Measurements from ENCODE around the gene CCDC18. TPM values are rescaled to one million over a fixed set of nuclear protein-coding genes. Genes with fewer than 3 reads are reported as not detected.

Gene CCDC18
- total RNA-seq, 6 experiments from 2014 or later: 6.2 to 13.7 (median 12.9) TPM

GRCh38 chr1:93196591-93196990 is 16.1 kb downstream of the CCDC18 start:
- H3K27ac Mint-ChIP-seq: no peak overlapping the region
- TF ChIP-seq, protein P1, sequence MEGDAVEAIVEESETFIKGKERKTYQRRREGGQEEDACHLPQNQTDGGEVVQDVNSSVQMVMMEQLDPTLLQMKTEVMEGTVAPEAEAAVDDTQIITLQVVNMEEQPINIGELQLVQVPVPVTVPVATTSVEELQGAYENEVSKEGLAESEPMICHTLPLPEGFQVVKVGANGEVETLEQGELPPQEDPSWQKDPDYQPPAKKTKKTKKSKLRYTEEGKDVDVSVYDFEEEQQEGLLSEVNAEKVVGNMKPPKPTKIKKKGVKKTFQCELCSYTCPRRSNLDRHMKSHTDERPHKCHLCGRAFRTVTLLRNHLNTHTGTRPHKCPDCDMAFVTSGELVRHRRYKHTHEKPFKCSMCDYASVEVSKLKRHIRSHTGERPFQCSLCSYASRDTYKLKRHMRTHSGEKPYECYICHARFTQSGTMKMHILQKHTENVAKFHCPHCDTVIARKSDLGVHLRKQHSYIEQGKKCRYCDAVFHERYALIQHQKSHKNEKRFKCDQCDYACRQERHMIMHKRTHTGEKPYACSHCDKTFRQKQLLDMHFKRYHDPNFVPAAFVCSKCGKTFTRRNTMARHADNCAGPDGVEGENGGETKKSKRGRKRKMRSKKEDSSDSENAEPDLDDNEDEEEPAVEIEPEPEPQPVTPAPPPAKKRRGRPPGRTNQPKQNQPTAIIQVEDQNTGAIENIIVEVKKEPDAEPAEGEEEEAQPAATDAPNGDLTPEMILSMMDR (IDR thresholded peaks at IDR 0.05): no peak
- no peak overlapping the region for H3K4me3 Mint-ChIP-seq
- no peaks in the 10 kb centered on the region for H3K9me3 Mint-ChIP-seq
- H3K27me3 Mint-ChIP-seq (ENCODE audit: insufficient read depth): no peaks in the 10 kb centered on the region
- H3K36me3 Mint-ChIP-seq (ENCODE audit: low read depth): peaks cover 22% of the 10 kb centered on the region
- no peak for DNase-seq
- 0 out of 2 replicates have a peak, but pooled peaks cover 6% of the 10 kb centered on the region for H3K4me1 Mint-ChIP-seq (ENCODE audit: low read depth)

DNA sequence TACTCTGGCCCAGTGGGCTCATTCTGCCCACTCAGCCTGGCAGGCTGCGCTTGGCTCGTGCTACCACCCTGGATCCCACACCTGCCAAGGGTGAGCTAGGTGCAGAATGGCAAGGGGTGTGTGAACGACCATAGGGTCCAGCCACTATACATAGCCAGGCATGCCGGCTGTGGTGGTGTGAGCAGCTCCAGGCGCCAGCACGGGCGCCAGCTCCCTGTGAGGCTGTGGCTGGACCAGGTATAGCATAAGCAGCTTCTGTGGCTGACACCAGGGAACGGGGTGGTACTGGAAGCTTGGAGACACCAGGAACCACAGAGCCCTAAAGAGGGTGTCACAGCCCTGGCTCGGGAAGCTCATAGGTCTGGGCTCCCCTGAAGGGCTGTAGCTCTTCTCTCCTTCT is 18.6 kb downstream of the CCDC18 start:
- DNase-seq: no peak
- Mint-ChIP-seq H3K27me3 (ENCODE audit: insufficient read depth) (no peaks in the 10 kb centered on the region), H3K9me3 (no peaks in the 10 kb centered on the region), H3K4me1 (ENCODE audit: low read depth) (0 out of 2 replicates have a peak, but pooled peaks cover 6% of the 10 kb centered on the region), H3K36me3 (ENCODE audit: low read depth) (peaks cover 22% of the 10 kb centered on the region), H3K4me3 (no peak overlapping the region), H3K27ac (no peak overlapping the region)
- TF ChIP-seq, protein P1 (IDR thresholded peaks at IDR 0.05): no peak

DNA sequence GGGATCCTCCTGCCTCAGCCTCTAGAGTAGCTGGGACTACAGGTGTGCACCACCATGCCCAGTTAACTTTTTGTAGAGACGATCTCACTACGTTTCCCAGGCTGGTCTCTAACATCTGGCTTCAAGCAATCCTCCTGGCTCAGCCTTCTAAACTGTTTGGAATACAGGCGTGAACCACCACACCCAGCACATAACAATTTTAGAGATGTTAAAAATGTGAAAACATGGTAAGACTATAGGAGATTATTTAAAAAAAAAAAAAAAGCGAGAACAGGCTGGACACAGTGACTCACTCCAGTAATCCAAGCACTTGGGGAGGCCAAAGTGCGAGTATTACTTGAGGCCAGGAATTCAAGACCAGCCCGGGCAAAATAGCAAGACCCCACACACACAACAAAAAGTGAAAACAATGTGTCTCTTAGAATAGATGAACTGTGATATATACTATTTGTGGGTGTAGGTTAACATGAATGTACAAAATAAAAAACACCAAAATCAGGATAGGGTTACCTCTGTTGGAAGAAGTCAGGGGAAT is 19.6 kb downstream of the CCDC18 start:
- DNase-seq: no peak
- H3K9me3 Mint-ChIP-seq: no peaks in the 10 kb centered on the region
- no peak overlapping the region for H3K27ac Mint-ChIP-seq
- 0 out of 2 replicates have a peak, but pooled peaks cover 6% of the 10 kb centered on the region for H3K4me1 Mint-ChIP-seq (ENCODE audit: low read depth)
- peaks cover 18% of the 10 kb centered on the region for H3K36me3 Mint-ChIP-seq (ENCODE audit: low read depth)
- H3K4me3 Mint-ChIP-seq: no peak overlapping the region
- H3K27me3 Mint-ChIP-seq (ENCODE audit: insufficient read depth): no peaks in the 10 kb centered on the region
- TF ChIP-seq, protein P1 (IDR thresholded peaks at IDR 0.05): no peak

DNA sequence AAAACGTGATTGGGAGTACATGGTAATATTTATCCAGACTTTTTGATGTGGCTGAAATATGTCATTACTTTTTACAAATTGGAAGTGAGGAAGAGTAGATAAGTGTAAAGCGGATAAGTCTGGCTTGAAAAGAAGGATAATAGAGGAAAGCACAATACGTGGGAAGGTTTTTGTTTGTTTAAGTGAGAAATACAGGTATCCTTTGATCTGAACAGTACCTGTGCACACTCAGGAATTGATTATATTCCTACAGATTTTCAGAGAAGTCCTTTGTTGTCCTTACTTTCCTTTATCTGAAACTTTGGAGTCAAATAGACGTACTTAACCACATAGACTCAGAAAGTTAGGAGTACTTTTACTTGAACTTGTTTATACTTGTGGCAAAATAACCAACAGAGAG is 20.2 kb downstream of the CCDC18 start:
- no peak overlapping the region for H3K4me3 Mint-ChIP-seq
- H3K9me3 Mint-ChIP-seq: no peaks in the 10 kb centered on the region
- no peak for DNase-seq
- H3K4me1 Mint-ChIP-seq (ENCODE audit: low read depth): 0 out of 2 replicates have a peak, but pooled peaks cover 6% of the 10 kb centered on the region
- H3K27ac Mint-ChIP-seq: no peak overlapping the region
- no peaks in the 10 kb centered on the region for H3K27me3 Mint-ChIP-seq (ENCODE audit: insufficient read depth)
- peaks cover 12% of the 10 kb centered on the region for H3K36me3 Mint-ChIP-seq (ENCODE audit: low read depth)
- TF ChIP-seq, protein P1 (IDR thresholded peaks at IDR 0.05): no peak

DNA sequence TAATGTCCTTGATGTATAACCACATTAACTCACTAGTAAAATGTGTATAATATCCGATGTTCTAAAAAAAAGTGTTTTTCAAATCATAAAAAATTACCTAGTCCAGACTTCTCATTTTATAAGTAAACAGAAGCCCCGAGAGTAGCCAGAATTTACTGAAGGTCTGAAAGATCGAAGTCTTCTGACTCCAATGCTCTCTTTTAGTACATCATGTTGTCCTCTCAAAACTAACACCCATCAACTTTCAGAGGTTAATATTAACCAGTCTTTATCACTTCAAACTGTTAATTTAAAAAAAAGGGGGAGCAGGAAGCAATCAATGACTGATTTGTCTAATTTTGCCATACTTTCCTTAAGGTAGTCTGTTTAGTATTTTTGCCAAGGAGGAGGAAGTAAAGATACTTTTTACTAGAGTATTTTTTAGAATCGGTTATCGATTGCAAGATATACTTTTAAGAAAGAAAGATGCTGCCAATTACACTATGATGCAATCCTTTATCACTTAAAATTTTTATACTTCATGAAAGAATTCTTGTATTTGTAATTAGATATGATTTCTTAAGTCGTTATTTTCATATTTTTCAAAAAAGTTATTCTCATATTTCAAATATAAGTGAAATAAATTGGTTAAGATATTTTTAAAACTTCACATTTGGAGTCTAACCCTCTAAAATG is 25.5 kb downstream of the CCDC18 start:
- no peaks in the 10 kb centered on the region for H3K27me3 Mint-ChIP-seq (ENCODE audit: insufficient read depth)
- no peak for DNase-seq
- H3K9me3 Mint-ChIP-seq: no peaks in the 10 kb centered on the region
- no peaks in the 10 kb centered on the region for H3K4me1 Mint-ChIP-seq (ENCODE audit: low read depth)
- no peak overlapping the region for H3K27ac Mint-ChIP-seq
- H3K4me3 Mint-ChIP-seq: no peak overlapping the region
- H3K36me3 Mint-ChIP-seq (ENCODE audit: low read depth): peaks cover 8% of the 10 kb centered on the region; the same call in 1 of the 2 replicates
- TF ChIP-seq, protein P1 (IDR thresholded peaks at IDR 0.05): no peak

All from HFFc6 (cell line).